Purkinje cell (primary cell): ENCODE measurements around the gene TBP. TPM values are rescaled to one million over a fixed set of nuclear protein-coding genes. Genes with fewer than 3 reads are reported as not detected.

ENCODE experiments used
- polyA plus RNA-seq: library from polyadenylated mRNA; unstranded; fragments of >200 nt; fragmentation: Nextera tagmentation; gene quantifications from 2 replicates; pipeline ENCODE4 v1.2.1, GENCODE V29; 2014

The TBP gene
- 13.1 and 18.3 TPM in 2 replicates for polyA plus RNA-seq

GRCh38 chr6:170554013-170554795 is at the start of gene TBP:
TBP (plus strand) TSS chr6:170554369; CDS start chr6:170557030, 2,661 bp downstream.

DNA sequence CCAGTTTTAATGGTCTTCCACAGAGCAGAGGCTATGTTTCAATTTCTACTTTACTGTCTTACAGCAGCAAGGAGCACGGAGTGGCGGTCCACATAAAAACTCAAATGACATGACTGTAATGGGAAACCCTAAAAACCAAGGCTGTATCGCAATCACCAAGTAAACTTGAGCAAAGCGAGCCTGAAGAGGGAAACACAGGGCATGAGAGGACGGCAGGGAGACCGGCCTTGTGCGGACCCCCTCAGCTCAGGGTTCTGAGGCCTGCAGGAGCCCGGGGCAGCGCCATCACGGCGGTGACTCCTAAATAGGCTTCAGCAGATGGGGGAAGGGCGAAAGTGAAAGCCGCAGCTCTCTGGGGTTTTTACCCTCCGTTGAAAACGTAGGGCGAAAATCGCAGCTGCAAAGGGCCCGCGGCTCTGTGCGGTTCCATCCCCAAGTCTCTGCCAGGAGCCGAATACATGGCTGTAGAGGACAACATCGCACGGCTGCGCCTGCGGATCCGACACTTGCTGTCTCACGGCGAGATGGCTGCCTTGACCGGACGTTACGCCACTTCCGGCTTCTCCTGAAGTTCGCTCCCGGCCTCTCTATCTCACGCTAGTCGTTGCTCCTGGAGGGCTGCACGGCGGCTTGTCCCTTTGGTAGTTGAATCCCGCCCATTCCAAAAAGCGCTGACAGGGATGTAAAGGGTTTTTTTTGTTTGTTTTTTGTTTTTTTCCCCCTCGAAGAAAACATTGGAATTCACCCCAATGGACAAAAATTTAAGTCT is 1.2 kb upstream of the TBP start, which contains the start of gene PSMB1:
TSS of gene PSMB1 (minus strand) at position 543 of the 769 bp plus-strand sequence. CDS start at position 478, 65 bp downstream.

DNA sequence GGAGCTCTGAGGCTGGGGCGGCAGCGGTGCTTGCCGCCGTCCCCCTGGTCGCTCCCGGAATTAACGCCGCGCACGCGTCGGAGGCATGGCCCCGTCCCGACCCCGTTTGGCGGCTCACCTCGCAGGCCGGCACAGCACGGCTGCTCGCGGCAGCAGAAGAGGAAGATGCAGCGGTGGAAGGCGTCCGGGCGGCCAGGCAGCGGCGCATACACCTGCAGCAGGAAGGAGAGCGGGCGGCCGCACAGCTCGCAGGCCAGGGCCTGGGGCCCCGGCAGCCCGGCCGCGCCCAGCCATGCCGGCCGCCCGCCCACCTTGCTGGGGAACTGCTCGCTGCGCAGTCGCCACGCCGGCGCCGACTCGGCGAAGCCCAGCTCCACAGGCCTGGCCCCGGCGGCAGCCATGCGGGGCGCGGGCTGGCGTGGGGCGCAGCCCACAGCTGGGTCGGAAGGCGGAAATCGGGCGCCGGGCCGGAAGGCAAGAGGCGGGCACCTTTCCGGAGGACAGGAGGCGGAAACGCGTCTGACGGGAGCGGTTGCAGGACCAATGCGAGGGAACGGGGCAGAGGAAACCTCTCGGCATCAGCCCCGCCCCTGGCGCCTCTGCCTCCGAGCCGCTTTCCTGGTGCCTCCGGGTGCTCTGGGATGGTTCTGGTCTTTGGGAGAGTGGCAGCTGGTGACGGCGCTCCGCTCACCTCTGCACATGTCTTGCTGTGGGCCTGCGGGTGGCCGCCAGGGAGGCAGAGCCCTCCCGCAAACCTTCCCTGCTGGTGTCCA is 30.2 kb downstream of the TBP start, which contains the start of gene PDCD2:
TSS of gene PDCD2 (minus strand) at position 457 of the 773 bp plus-strand sequence. CDS start at position 401, 56 bp downstream.

Other genes with a start within 250 kb of the TBP start
- 34.3 and 37.4 TPM in 2 replicates for gene FAM120B, start 247.6 kb upstream of the TBP start, polyA plus RNA-seq
- gene PSMB1, start 1.1 kb upstream of the TBP start, polyA plus RNA-seq: 332 and 345 TPM in 2 replicates
- gene PDCD2, start 30.3 kb downstream of the TBP start, polyA plus RNA-seq: 38.8 and 46.6 TPM in 2 replicates